ENCODE data around the gene TRPC3. TPM values are rescaled to one million over a fixed set of nuclear protein-coding genes. Genes with fewer than 3 reads are reported as not detected.

Gene TRPC3
- total RNA-seq, 1 donor from 2014 or later, result 0.18 TPM

DNA sequence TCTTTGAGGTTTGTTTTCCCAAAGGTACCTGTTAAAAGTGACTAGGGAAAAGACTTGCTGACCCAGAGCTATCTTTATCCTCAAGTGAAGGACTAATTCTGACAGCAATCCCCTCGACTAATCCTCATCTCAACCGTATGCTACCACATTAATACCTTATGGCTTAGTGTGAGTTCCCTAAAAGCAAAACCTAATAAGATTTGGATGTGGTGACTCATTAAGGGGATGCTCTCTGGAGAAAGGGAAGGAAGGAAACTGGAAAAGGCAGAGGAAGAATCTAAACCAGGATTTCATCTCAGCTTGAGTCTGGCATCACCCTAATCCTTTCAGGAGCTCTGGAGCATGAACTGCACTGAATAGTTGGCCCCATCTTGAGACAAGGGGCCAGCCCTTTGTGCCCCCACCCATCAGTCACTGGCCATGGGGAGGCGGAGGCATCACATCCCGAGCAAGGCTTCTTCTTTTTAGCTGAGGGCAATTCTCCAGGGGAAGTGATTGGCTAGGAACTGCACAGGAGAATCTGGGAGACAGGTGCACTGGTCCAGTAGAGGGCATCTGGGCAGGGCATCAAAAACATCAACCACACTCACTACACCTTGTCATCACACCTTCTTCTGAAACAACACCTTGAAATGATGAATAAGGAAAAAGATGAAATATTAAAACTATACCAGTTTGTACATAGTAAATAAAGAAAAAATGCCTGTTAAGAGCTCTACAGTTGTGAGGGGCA is 74.7 kb downstream of the TRPC3 start:
- no peak for DNase-seq (ENCODE audit: extremely low read depth, low read depth, low spot score)

DNA sequence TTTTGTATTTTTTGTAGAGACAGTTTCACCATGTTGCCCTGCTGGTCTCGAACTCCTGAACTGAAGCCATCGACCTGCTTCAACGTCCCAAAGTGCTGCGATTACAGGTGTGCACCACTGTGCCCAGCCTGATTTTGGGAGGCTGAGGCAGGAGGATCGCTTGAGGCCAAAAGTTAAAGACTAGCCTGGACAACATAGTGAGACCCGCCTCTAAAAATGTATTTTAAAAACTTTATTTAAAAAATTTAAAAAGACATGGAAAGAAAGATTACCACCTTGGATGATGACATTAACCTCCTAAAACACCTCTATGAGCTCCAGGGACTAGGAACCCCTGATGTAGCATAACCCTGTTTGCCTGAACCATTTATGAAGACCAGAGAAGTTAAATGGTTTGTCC is 75.8 kb downstream of the TRPC3 start:
- DNase-seq (ENCODE audit: extremely low read depth, low read depth, low spot score), result no peak

DNA sequence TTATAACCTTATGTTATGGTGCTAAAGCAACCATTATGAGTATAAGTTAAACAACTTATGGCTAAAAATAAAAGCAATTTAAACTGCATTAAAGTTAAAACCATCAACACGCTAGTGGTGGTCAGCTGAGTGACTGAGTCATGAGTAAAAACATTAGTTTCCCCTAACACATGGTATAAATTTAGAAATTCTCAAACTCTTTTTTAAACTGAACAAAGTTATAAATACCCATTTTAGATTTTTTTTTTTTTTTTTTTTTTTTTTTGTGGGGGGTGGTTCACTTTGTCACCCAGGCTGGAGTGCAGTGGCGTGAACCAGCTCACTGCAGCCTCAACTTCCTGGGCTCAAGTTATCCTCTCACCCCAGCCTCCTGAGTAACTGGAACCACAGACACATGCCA is 76.2 kb downstream of the TRPC3 start:
- no peak for DNase-seq (ENCODE audit: extremely low read depth, low read depth, low spot score)

DNA sequence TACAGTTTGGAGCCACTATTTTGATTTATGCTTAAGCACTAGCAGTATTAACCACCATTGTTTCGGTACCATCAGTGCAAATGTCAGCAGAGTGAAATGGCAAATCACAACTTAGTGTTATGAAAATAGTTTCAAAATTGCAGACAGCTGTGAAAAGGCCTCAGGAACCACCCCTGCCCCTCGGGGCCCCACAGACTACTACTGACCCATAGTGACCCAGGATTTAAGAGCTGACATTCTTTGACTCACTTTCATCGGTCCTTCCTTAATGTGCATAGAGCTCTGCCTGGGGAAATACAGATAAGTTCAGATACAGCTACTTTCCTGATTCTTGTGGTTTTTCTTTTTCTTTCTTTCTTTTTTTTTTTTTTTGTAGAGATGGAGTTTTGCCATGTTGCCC is 78.3 kb downstream of the TRPC3 start:
- no peak for DNase-seq (ENCODE audit: extremely low read depth, low read depth, low spot score)

DNA sequence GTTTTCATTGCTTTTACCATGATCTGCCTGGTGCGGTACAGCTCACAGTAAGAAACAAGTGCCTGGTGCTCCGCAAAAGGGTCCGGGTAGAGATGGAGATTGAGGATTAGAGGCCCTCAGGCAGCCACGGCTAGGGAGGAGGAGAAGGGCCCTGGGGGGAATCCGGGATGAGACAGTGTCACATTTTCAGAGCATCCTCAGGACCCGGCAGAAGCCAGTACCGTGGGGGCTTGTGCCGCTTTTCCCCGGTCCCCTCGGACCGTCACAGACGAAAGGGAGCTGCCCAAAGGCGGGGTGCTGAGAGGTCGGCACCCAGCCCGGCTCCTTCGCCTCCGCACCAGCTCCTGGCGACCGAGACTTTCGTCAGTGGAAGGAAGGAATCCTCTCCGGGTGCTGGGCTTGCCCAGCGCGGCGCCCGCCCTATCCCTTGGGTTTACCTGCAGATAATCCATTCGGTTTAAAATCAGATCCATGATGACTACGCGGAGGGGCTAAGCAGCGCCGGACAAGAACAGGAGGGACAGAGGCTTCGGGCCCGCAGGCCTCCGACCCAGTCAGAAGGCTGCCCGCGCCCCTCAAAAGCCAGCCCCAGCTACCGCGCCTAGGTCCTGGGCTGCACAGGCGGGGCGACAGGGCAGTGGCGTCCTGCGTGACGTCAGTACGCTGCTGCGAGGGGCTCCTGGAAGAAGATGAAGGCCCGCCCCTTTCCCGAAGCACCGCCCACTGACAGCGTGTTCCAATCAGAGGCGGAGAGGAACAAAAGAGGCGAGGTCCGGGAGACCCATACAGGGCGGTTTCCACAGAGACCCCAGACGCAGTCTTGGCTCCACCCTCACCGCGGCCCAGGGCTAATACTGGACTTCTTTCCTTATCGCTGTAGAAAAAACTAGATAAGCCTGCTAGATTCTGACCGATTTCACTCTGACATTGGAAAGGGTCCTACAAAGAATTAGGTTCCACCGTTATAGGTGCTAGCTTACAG is 81.7 kb downstream of the TRPC3 start, which contains the start of gene BBS7:
TSS of gene BBS7 (minus strand) at position 634 of the 982 bp plus-strand sequence. CDS start at position 473, 161 bp downstream.
- DNase-seq (ENCODE audit: extremely low read depth, low read depth, low spot score), result peak; percentile 78

DNA sequence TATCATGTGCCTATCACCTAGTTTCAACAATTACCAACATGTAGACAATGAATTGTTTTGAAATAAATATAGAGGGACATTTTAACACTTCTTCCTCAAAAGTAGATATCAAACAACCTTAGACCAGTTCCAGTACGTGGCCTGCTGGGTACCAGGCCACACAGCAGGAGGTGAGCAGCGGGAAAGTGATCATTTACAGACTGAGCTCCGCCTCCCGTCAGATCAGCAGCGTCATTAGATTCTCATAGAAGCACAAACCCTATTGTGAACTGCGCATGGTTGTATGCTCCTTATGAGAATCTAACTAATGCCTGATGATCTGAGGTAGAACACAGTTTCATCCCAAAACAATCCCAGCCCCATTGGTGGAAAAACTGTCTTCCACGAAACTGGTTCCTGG is 88.1 kb downstream of the TRPC3 start:
- DNase-seq (ENCODE audit: extremely low read depth, low read depth, low spot score), result no peak

DNA sequence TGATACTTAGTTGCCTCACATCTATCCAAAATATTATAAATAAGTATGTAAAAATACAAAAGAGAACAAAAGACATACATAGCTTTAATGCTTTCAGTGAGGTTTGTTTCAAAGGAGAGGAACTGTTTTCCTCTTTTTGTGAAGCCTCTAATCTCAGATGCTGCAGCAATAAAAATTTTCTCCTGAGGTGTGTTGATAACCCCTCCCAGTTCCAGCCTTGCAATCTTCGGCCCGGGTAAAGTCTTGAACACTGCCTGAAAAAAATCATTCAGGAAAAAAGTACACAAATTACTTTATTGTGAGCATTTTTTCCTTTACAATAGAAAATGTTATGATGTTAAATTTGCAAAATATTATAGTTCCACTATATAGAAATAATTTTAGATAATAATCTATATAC is 90.4 kb downstream of the TRPC3 start:
- DNase-seq (ENCODE audit: extremely low read depth, low read depth, low spot score), result no peak

DNA sequence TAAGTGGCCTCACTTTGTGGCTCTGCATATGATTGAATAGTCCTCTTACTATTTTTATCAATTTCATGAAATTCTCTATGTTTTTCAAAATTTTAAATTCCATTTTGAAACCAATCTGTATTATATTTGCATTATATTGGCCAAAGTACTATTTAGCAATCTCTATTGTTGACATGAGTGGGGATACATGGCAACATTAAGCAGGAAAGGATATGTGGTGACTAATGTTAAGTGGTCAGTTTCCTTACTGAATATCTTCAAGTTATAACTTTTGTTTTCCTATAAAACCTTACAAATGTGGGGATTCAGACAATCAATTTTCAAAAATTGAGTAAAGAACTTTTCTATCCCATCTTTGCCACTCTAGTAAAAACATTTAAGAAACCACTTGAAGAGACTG is 91.7 kb downstream of the TRPC3 start:
- DNase-seq (ENCODE audit: extremely low read depth, low read depth, low spot score), result no peak

DNA sequence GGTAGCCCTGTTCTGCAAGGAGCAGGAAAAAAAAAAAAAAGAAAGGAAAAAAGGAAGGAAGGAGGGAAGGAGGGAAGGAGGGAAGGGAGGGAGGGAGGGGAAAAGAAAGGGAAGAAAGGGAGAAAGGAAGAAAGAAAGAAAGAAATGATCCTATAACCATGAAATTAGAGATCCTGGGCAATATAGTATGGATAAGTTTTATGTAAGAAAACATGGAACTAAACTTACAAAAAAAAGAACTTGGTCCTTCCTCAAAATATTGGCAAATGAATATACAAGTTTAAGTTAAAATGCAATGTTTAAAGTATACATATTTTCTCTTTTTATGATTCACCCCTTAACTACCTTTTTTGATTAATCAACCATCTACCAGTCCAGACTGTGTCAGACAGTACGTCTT is 100.5 kb downstream of the TRPC3 start:
- DNase-seq (ENCODE audit: extremely low read depth, low read depth, low spot score), result no peak

DNA sequence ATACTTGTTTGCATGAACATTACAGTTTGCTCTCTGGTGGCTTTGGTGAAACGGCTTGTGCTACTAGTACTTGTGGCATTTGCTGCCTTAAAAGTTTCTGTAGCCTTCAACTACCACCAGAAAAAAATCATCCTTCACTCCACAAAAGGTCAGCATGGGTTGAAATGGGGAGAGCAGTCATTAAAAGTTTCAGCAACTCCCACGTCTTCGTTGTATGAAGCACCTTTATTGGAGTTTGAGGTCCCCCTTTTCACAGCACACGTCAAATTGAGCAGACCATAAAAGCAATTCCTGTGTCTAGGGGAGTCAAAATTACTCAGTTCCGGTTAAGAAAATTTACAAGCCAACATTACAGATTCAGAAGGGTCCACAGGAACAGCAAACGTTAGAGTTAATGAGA is 105.2 kb downstream of the TRPC3 start:
- no peak for DNase-seq (ENCODE audit: extremely low read depth, low read depth, low spot score)

DNA sequence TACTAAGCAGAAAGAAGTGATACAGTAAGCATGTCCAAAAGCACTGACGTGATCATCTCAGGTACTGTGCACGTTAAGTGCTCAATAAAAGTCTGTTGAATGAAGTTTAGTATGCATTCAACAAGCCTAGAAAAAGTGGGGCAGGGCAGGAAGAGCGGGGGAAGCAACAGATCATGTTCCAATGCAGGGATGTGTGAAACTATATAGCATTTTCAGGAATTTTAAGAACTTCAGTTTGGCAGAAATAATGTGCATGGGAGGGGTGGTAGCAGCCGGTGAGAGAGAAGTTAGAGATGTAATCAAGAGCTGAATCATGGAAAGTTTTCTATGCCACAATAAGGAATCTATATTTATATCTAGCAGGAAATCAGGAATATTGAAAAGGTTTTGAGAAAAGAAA is 109.0 kb downstream of the TRPC3 start:
- no peak for DNase-seq (ENCODE audit: extremely low read depth, low read depth, low spot score)

DNA sequence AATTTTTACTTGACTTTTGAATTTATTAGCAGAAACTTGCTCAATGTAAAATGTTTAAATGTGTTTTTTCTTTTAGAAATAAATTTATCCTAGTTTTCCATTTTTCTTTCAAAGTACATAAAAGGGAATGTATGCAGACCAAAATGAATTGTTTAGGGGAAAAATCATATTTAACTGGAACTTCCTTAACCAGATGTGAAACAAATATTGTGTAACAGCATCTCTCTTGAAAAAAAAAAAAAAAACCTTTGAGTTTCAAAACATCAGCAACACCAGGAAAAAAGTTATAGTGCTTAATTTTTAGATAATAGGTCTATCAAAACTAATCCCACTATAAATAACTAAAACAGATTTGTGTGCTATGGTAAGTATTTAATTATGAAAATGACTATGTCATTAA is 113.7 kb downstream of the TRPC3 start:
- no peak for DNase-seq (ENCODE audit: extremely low read depth, low read depth, low spot score)

DNA sequence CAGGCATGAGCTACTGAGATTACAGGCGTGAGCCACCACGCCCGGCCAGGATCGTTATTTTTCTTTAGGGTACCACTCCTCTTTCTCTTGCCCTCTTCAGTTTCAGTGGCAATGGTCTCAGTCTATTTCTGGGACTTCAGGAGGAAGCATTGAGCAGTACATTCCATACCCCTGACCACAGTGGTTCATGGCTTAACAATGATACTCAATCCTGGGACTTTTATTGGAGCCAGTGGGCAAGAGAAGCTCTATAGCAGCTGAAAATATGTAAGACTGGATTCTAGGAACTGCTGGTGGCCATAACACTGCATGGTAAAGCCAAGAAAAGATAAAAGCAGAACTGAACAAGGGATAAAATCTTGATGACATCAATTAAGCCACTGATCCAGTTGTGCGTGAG is 122.3 kb downstream of the TRPC3 start:
- no peak for DNase-seq (ENCODE audit: extremely low read depth, low read depth, low spot score)

Other genes starting within 250 kb of the TRPC3 start
- 0.18 TPM in 1 of 2 replicates, not detected in the other for gene SMIM43, start 186.9 kb downstream of the TRPC3 start, total RNA-seq
- gene EXOSC9, start 150.7 kb downstream of the TRPC3 start, total RNA-seq, result 27.8 and 32.0 TPM in 2 replicates
- 13.8 and 24.0 TPM in 2 replicates for gene CCNA2, start 128.2 kb downstream of the TRPC3 start, total RNA-seq
- 11.1 and 21.4 TPM in 2 replicates for gene BBS7, start 81.6 kb downstream of the TRPC3 start, total RNA-seq
- 41.1 and 50.6 TPM in 2 replicates for gene BLTP1, start 200.3 kb upstream of the TRPC3 start, total RNA-seq